OCI-LY3 (cell line): ENCODE measurements around the gene EIF4G2.

ENCODE experiments used
- EZH2phosphoT487 ChIP-seq: fragments of 200-600 bp; shearing (Covaris generic); IDR thresholded peaks from 2 replicates; pipeline ENCODE4 v1.6.1; 2018; ENCODE audit warnings: antibody characterized with exemption, mixed run types, low read depth
- TF ChIP-seq, protein P1 (sequence below): fragments of 200-600, 300-600 bp; sonication (generic); IDR thresholded peaks from 2 replicates; pipeline ENCODE4 v1.5.1; 2014; ENCODE audit warnings: antibody characterized with exemption, low read length, low read depth

DNA sequence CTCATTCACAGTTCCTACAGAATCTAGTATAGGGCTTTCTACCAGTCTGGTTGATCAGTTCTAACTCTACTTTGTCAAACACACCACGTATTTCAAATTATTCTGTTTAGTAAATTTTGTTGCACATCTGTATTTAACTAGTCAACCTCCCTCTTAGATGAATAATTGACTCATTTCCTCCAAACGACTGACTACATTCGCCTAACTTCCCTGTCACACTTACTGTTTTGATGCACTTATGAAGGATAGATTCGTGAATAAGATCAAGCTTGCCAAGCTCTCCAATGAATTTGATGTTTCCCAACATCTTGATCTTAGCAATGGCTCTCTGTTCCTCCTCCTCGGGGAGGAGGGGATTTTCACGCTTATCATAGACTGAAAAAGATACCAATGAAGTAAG lies 5.0 kb downstream of the EIF4G2 start:
- TF ChIP-seq, protein P1, sequence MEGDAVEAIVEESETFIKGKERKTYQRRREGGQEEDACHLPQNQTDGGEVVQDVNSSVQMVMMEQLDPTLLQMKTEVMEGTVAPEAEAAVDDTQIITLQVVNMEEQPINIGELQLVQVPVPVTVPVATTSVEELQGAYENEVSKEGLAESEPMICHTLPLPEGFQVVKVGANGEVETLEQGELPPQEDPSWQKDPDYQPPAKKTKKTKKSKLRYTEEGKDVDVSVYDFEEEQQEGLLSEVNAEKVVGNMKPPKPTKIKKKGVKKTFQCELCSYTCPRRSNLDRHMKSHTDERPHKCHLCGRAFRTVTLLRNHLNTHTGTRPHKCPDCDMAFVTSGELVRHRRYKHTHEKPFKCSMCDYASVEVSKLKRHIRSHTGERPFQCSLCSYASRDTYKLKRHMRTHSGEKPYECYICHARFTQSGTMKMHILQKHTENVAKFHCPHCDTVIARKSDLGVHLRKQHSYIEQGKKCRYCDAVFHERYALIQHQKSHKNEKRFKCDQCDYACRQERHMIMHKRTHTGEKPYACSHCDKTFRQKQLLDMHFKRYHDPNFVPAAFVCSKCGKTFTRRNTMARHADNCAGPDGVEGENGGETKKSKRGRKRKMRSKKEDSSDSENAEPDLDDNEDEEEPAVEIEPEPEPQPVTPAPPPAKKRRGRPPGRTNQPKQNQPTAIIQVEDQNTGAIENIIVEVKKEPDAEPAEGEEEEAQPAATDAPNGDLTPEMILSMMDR = no peak
- no peak for TF ChIP-seq EZH2phosphoT487
